GM23338 (cell line): ENCODE measurements around the gene DYNLL2.
"Not testable (repeated sequence)": the region's sequence is repeated elsewhere in the genome, so short reads cannot be mapped to it uniquely, and the experiment has no call there.

ENCODE experiments used
- CTCF ChIP-seq, 2 experiments: fragments of 200-600 bp in 1 of 2; sonication (generic) in 1 of 2; conservative IDR thresholded peaks; 2 replicates each; pipeline versions ENCODE4 v1.5.1 to v1.6.1; 2016 to 2017; ENCODE audit warnings: antibody characterized with exemption in 2 of 2, low read depth in 2 of 2, mild to moderate bottlenecking in 2 of 2, moderate library complexity in 1 of 2
- EZH2 ChIP-seq: fragments of 200-600 bp; sonication (generic); IDR thresholded peaks from one replicate; pipeline ENCODE4 v1.8.0; 2017; ENCODE audit warnings: antibody characterized with exemption, mild to moderate bottlenecking, low read depth; ENCODE audit not compliant: unreplicated experiment
- EZH2phosphoT487 ChIP-seq: fragments of 200-600 bp; sonication (generic); IDR thresholded peaks from one replicate; pipeline ENCODE4 v1.8.1; 2018; ENCODE audit warnings: antibody characterized with exemption; ENCODE audit not compliant: unreplicated experiment
- POLR2AphosphoS5 ChIP-seq: IDR thresholded peaks from 2 replicates; pipeline ENCODE4 v1.6.1; 2016; ENCODE audit warnings: antibody characterized with exemption, low read depth
- REST ChIP-seq: IDR thresholded peaks from one replicate; pipeline ENCODE4 v1.6.1; 2018; ENCODE audit warnings: antibody characterized with exemption; ENCODE audit not compliant: unreplicated experiment

- not testable (repeated sequence) for TF ChIP-seq EZH2; CTCF (conservative IDR thresholded peaks at IDR 0.05; ENCODE audit: low read depth in 2 of 2); EZH2phosphoT487; POLR2AphosphoS5; REST
Observed at GRCh38 chr17:58143335-58143734, 60.1 kb downstream of the DYNLL2 start.
